Right renal pelvis (tissue), 4 donors: Measurements from ENCODE around the gene AJM1. TPM values are rescaled to one million over a fixed set of nuclear protein-coding genes. Genes with fewer than 3 reads are reported as not detected.
A peak's percentile ranks its signal among the peaks of the same experiment; 100 is the strongest.
"Not testable (repeated sequence)": the region's sequence is repeated elsewhere in the genome, so short reads cannot be mapped to it uniquely, and the experiment has no call there.

Experiments
- DNase-seq, 4 donors: peaks; one replicate each; pipeline ENCODE4 v3.0.0-alpha.2; 2013; ENCODE audit warnings: low read depth in 4 of 4, low spot score in 3 of 4, missing footprints in 1 of 4
- polyA plus RNA-seq, 4 donors: library from polyadenylated mRNA; unstranded; fragments of 120-200 nt; gene quantifications; one replicate each; pipeline ENCODE4 v1.2.1, GENCODE V29; 2013; ENCODE audit not compliant: insufficient read length in 4 of 4

Gene AJM1
- polyA plus RNA-seq, 4 donors = 0.67 to 1.7 (median 0.96) TPM

GRCh38 chr9:136843159-136843800, 1.0 kb downstream of the AJM1 start:
- not testable (repeated sequence) for DNase-seq

- not testable (repeated sequence) for DNase-seq
Measured at GRCh38 chr9:136843801-136844740, 1.8 kb downstream of the AJM1 start.

GRCh38 chr9:136844761-136845464, 2.6 kb downstream of the AJM1 start:
- DNase-seq = no peak

- no peak for DNase-seq
Measured at GRCh38 chr9:136845465-136846260, 3.4 kb downstream of the AJM1 start.

- DNase-seq = no peak
Measured at GRCh38 chr9:136846376-136847087, 4.3 kb downstream of the AJM1 start.

GRCh38 chr9:136847088-136847825, 5.0 kb downstream of the AJM1 start:
- DNase-seq = no peak

GRCh38 chr9:136847826-136848392, 5.6 kb downstream of the AJM1 start:
- DNase-seq = no peak

- no peak for DNase-seq
Measured at GRCh38 chr9:136848393-136849037, 6.2 kb downstream of the AJM1 start.

- DNase-seq = peak; percentile 97 to 99 (median 97)
Measured at GRCh38 chr9:136849038-136849959, 7.0 kb downstream of the AJM1 start, which contains the start of gene PHPT1. TSS of gene PHPT1 (plus strand) at chr9:136849409. CDS start at chr9:136849431, 22 bp downstream.

GRCh38 chr9:136849960-136850865, 7.9 kb downstream of the AJM1 start:
- no peak for DNase-seq

GRCh38 chr9:136850866-136851775, 8.8 kb downstream of the AJM1 start:
- DNase-seq = no peak

GRCh38 chr9:136851941-136852663, 9.8 kb downstream of the AJM1 start, which contains the start of gene MAMDC4:
TSS of gene MAMDC4 (plus strand) at chr9:136852346. CDS start at chr9:136852417, 71 bp downstream.
- no peak for DNase-seq

- DNase-seq = no peak
Measured at GRCh38 chr9:136852664-136853595, 10.7 kb downstream of the AJM1 start.
